Measurements from ENCODE around the gene TIGD2.

TIGD2 gene

GRCh38 chr4:89160806-89161205 lies 49.5 kb downstream of the TIGD2 start:
- H3K27ac ChIP-seq (ENCODE audit: insufficient read depth, low read depth, low read length, poor library complexity, severe bottlenecking) = no peak overlapping the region
- H3K4me3 ChIP-seq (ENCODE audit: insufficient read depth, low read depth, low read length) = no peak overlapping the region
- no peaks in the 10 kb centered on the region for H3K9me3 ChIP-seq (ENCODE audit: control insufficient read depth, low read length)
- no peaks in the 10 kb centered on the region for H3K36me3 ChIP-seq (ENCODE audit: control insufficient read depth, insufficient read depth, low read length)
- WGBS, 2 experiments = 94 to 100% methylated on average over 1 of the region's 2 CpGs
- H3K4me1 ChIP-seq (ENCODE audit: control insufficient read depth, insufficient read depth, low read length) = no peaks in the 10 kb centered on the region
- no peaks in the 10 kb centered on the region for H3K27me3 ChIP-seq (ENCODE audit: control insufficient read depth, insufficient read depth, low read length, poor library complexity, severe bottlenecking)

- H3K9me3 ChIP-seq (ENCODE audit: control insufficient read depth, low read length) = no peaks in the 10 kb centered on the region
- no peaks in the 10 kb centered on the region for H3K4me1 ChIP-seq (ENCODE audit: control insufficient read depth, insufficient read depth, low read length)
- no peaks in the 10 kb centered on the region for H3K36me3 ChIP-seq (ENCODE audit: control insufficient read depth, insufficient read depth, low read length)
- H3K27ac ChIP-seq (ENCODE audit: insufficient read depth, low read depth, low read length, poor library complexity, severe bottlenecking) = no peak overlapping the region
- WGBS, 2 experiments = 97 to 100% methylated on average over 2 of the region's 2 CpGs
- H3K27me3 ChIP-seq (ENCODE audit: control insufficient read depth, insufficient read depth, low read length, poor library complexity, severe bottlenecking) = no peaks in the 10 kb centered on the region
- H3K4me3 ChIP-seq (ENCODE audit: insufficient read depth, low read depth, low read length) = no peak overlapping the region
Observed at GRCh38 chr4:89161841-89162240, 50.5 kb downstream of the TIGD2 start.

GRCh38 chr4:89162496-89162895 lies 51.2 kb downstream of the TIGD2 start:
- Histone ChIP-seq H3K27ac (ENCODE audit: insufficient read depth, low read depth, low read length, poor library complexity, severe bottlenecking) (no peak overlapping the region), H3K36me3 (ENCODE audit: control insufficient read depth, insufficient read depth, low read length) (no peaks in the 10 kb centered on the region), H3K27me3 (ENCODE audit: control insufficient read depth, insufficient read depth, low read length, poor library complexity, severe bottlenecking) (no peaks in the 10 kb centered on the region), H3K4me3 (ENCODE audit: insufficient read depth, low read depth, low read length) (no peak overlapping the region), H3K4me1 (ENCODE audit: control insufficient read depth, insufficient read depth, low read length) (no peaks in the 10 kb centered on the region), H3K9me3 (ENCODE audit: control insufficient read depth, low read length) (no peaks in the 10 kb centered on the region)
- 85 to 95% methylated on average over 2 to 3 of the region's 3 CpGs for WGBS, 2 experiments

- Histone ChIP-seq H3K36me3 (ENCODE audit: control insufficient read depth, insufficient read depth, low read length) (no peaks in the 10 kb centered on the region), H3K9me3 (ENCODE audit: control insufficient read depth, low read length) (no peaks in the 10 kb centered on the region), H3K4me3 (ENCODE audit: insufficient read depth, low read depth, low read length) (no peak overlapping the region), H3K27me3 (ENCODE audit: control insufficient read depth, insufficient read depth, low read length, poor library complexity, severe bottlenecking) (no peaks in the 10 kb centered on the region), H3K4me1 (ENCODE audit: control insufficient read depth, insufficient read depth, low read length) (no peaks in the 10 kb centered on the region), H3K27ac (ENCODE audit: insufficient read depth, low read depth, low read length, poor library complexity, severe bottlenecking) (no peak overlapping the region)
- WGBS, 2 experiments = 92 to 97% methylated on average over 4 of the region's 4 CpGs
Observed at GRCh38 chr4:89162987-89163386, 51.7 kb downstream of the TIGD2 start.

GRCh38 chr4:89164400-89164799 lies 53.1 kb downstream of the TIGD2 start:
- no peak overlapping the region for H3K4me3 ChIP-seq (ENCODE audit: insufficient read depth, low read depth, low read length)
- no peaks in the 10 kb centered on the region for H3K36me3 ChIP-seq (ENCODE audit: control insufficient read depth, insufficient read depth, low read length)
- H3K4me1 ChIP-seq (ENCODE audit: control insufficient read depth, insufficient read depth, low read length) = no peaks in the 10 kb centered on the region
- 86% methylated on average over 1 of the region's 2 CpGs; no CpG with 5 or more reads in 1 of the 2 experiments for WGBS, 2 experiments
- no peak overlapping the region for H3K27ac ChIP-seq (ENCODE audit: insufficient read depth, low read depth, low read length, poor library complexity, severe bottlenecking)
- H3K9me3 ChIP-seq (ENCODE audit: control insufficient read depth, low read length) = no peaks in the 10 kb centered on the region
- H3K27me3 ChIP-seq (ENCODE audit: control insufficient read depth, insufficient read depth, low read length, poor library complexity, severe bottlenecking) = no peaks in the 10 kb centered on the region

Measured in ectodermal cell (in vitro differentiated cells).